ENCODE data around the gene DIPK1B. TPM values are rescaled to one million over a fixed set of nuclear protein-coding genes. Genes with fewer than 3 reads are reported as not detected.

Gene DIPK1B
- total RNA-seq, 1 experiment from 2014 or later, result 4.0 TPM

GRCh38 chr9:136697821-136698526 lies 14.4 kb upstream of the DIPK1B start:
- Mint-ChIP-seq H3K27me3 (ENCODE audit: unreplicated experiment) (no peaks in the 10 kb centered on the region), H3K9me3 (ENCODE audit: low read depth, unreplicated experiment) (no peaks in the 10 kb centered on the region), H3K36me3 (ENCODE audit: insufficient read depth, unreplicated experiment) (peaks cover 18% of the 10 kb centered on the region), H3K4me3 (ENCODE audit: low read depth, unreplicated experiment) (peak overlapping the region; percentile 50), H3K4me1 (ENCODE audit: low read depth, unreplicated experiment) (peaks cover 26% of the 10 kb centered on the region), H3K27ac (ENCODE audit: unreplicated experiment) (peak overlapping the region; percentile 47)
- no peak for DNase-seq
- TF ChIP-seq CTCF (IDR thresholded peaks at IDR 0.05; ENCODE audit: unreplicated experiment), result no peak
- CTCF ChIA-PET, result no interaction called here
- intact Hi-C loops (cut with micrococcal nuclease; ENCODE audit: unreplicated experiment), result no loop called here
- no TSS peak for BruUV-seq (replicated peaks)

- H3K4me1 Mint-ChIP-seq (ENCODE audit: low read depth, unreplicated experiment), result peaks cover 18% of the 10 kb centered on the region
- no peak overlapping the region for H3K4me3 Mint-ChIP-seq (ENCODE audit: low read depth, unreplicated experiment)
- no peaks in the 10 kb centered on the region for H3K9me3 Mint-ChIP-seq (ENCODE audit: low read depth, unreplicated experiment)
- no peaks in the 10 kb centered on the region for H3K27me3 Mint-ChIP-seq (ENCODE audit: unreplicated experiment)
- intact Hi-C loops (cut with micrococcal nuclease; ENCODE audit: unreplicated experiment), result no loop called here
- H3K36me3 Mint-ChIP-seq (ENCODE audit: insufficient read depth, unreplicated experiment), result peaks cover 14% of the 10 kb centered on the region
- no peak for TF ChIP-seq CTCF (IDR thresholded peaks at IDR 0.05; ENCODE audit: unreplicated experiment)
- no TSS peak for BruUV-seq (replicated peaks)
- DNase-seq, result no peak
- CTCF ChIA-PET, result no interaction called here
- H3K27ac Mint-ChIP-seq (ENCODE audit: unreplicated experiment), result no peak overlapping the region
Measured at GRCh38 chr9:136698635-136699246, 13.6 kb upstream of the DIPK1B start.

GRCh38 chr9:136700304-136700703 lies 12.1 kb upstream of the DIPK1B start:
- DNase-seq, result no peak
- intact Hi-C loops (cut with micrococcal nuclease; ENCODE audit: unreplicated experiment), result no loop called here
- TF ChIP-seq CTCF (IDR thresholded peaks at IDR 0.05; ENCODE audit: unreplicated experiment), result no peak
- Mint-ChIP-seq H3K27ac (ENCODE audit: unreplicated experiment) (no peak overlapping the region), H3K27me3 (ENCODE audit: unreplicated experiment) (peaks cover 1% of the 10 kb centered on the region), H3K36me3 (ENCODE audit: insufficient read depth, unreplicated experiment) (peaks cover 11% of the 10 kb centered on the region), H3K4me3 (ENCODE audit: low read depth, unreplicated experiment) (no peak overlapping the region), H3K9me3 (ENCODE audit: low read depth, unreplicated experiment) (no peaks in the 10 kb centered on the region), H3K4me1 (ENCODE audit: low read depth, unreplicated experiment) (peaks cover 12% of the 10 kb centered on the region)
- no TSS peak for BruUV-seq (replicated peaks)
- CTCF ChIA-PET, result interaction anchor here (0.7 to 0.9 kb wide), 3 partner anchors 27 to 431 kb away, joined by 3 to 6 read pairs (median 5); no protein-coding TSS in a partner anchor

GRCh38 chr9:136700959-136701667 lies 11.3 kb upstream of the DIPK1B start:
- DNase-seq, result no peak
- Mint-ChIP-seq H3K4me1 (ENCODE audit: low read depth, unreplicated experiment) (peaks cover 11% of the 10 kb centered on the region), H3K4me3 (ENCODE audit: low read depth, unreplicated experiment) (no peak overlapping the region), H3K27me3 (ENCODE audit: unreplicated experiment) (peaks cover 9% of the 10 kb centered on the region), H3K9me3 (ENCODE audit: low read depth, unreplicated experiment) (no peaks in the 10 kb centered on the region), H3K27ac (ENCODE audit: unreplicated experiment) (no peak overlapping the region), H3K36me3 (ENCODE audit: insufficient read depth, unreplicated experiment) (peaks cover 11% of the 10 kb centered on the region)
- intact Hi-C loops (cut with micrococcal nuclease; ENCODE audit: unreplicated experiment), result no loop called here
- CTCF ChIA-PET, result interaction anchor here (0.7 to 0.9 kb wide), 3 partner anchors 26 to 432 kb away, joined by 3 to 6 read pairs (median 5); no protein-coding TSS in a partner anchor
- no TSS peak for BruUV-seq (replicated peaks)
- TF ChIP-seq CTCF (IDR thresholded peaks at IDR 0.05; ENCODE audit: unreplicated experiment), result no peak
